Measurements from ENCODE around the gene MSI2. TPM values are rescaled to one million over a fixed set of nuclear protein-coding genes. Genes with fewer than 3 reads are reported as not detected.

MSI2 gene
- total RNA-seq, 2 donors from 2014 or later = 53.1 to 74.0 TPM

- intact Hi-C loops (cut with DNase I) = no loop called here
- H3K4me3 ChIP-seq = no peak overlapping the region
- no peak overlapping the region for H3K27ac ChIP-seq
- H3K27me3 ChIP-seq (replicated peaks; ENCODE audit: insufficient read depth) = no peaks in the 10 kb centered on the region
- WGBS = 91% methylated on average over 9 of the region's 9 CpGs
- no peaks in the 10 kb centered on the region for H3K36me3 ChIP-seq
- DNase-seq (ENCODE audit: low spot score) = no peak
- H3K4me1 ChIP-seq (replicated peaks) = no peaks in the 10 kb centered on the region
- no peaks in the 10 kb centered on the region for H3K9me3 ChIP-seq
- no peak for TF ChIP-seq CTCF (IDR thresholded peaks at IDR 0.05)
- TF ChIP-seq POLR2AphosphoS5 (IDR thresholded peaks at IDR 0.05) = no peak
- TF ChIP-seq POLR2A (IDR thresholded peaks at IDR 0.05) = no peak
Measured at GRCh38 chr17:57625957-57626356, 369.6 kb downstream of the MSI2 start.

- Histone ChIP-seq H3K27ac (no peak overlapping the region), H3K36me3 (no peaks in the 10 kb centered on the region), H3K27me3 (replicated peaks; ENCODE audit: insufficient read depth) (no peaks in the 10 kb centered on the region), H3K4me3 (no peak overlapping the region), H3K9me3 (no peaks in the 10 kb centered on the region), H3K4me1 (replicated peaks) (no peaks in the 10 kb centered on the region)
- no peak for DNase-seq (ENCODE audit: low spot score)
- intact Hi-C loops (cut with DNase I) = no loop called here
- TF ChIP-seq POLR2AphosphoS5 (IDR thresholded peaks at IDR 0.05) (no peak), CTCF (IDR thresholded peaks at IDR 0.05) (no peak), POLR2A (IDR thresholded peaks at IDR 0.05) (no peak)
- WGBS = 92% methylated on average over 16 of the region's 16 CpGs
Measured at GRCh38 chr17:57626520-57627210, 370.3 kb downstream of the MSI2 start.

DNA sequence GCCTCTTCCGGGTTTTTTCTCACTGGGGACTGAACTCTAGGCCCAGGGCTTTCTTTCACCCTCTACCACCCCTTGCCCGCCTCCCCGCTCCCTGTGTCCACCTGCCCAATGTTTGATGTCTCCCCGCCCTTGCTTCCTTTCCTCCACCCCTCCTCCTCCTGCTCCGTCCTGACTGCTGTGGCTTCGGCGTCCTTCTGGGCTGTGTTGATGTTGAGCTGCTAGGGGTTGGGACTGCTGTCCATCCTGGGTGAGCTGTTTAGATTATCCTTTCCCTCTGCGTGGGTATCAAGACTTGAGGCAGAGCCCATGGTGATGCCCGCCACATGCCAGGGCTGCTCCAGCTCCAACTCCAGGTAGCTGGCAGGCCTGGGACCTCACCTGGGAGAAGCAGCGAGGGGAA is 371.3 kb downstream of the MSI2 start:
- TF ChIP-seq POLR2A (IDR thresholded peaks at IDR 0.05) (no peak), CTCF (IDR thresholded peaks at IDR 0.05) (no peak)
- Histone ChIP-seq H3K27ac (no peak overlapping the region), H3K36me3 (no peaks in the 10 kb centered on the region), H3K4me1 (replicated peaks) (no peaks in the 10 kb centered on the region), H3K9me3 (no peaks in the 10 kb centered on the region), H3K4me3 (no peak overlapping the region), H3K27me3 (replicated peaks; ENCODE audit: insufficient read depth) (no peaks in the 10 kb centered on the region)
- no peak for DNase-seq (ENCODE audit: low spot score)
- 92% methylated on average over 10 of the region's 10 CpGs for WGBS
- intact Hi-C loops (cut with DNase I) = no loop called here

- H3K27me3 ChIP-seq (replicated peaks; ENCODE audit: insufficient read depth) = no peaks in the 10 kb centered on the region
- no peaks in the 10 kb centered on the region for H3K4me1 ChIP-seq (replicated peaks)
- intact Hi-C loops (cut with DNase I) = no loop called here
- 94% methylated on average over 9 of the region's 9 CpGs for WGBS
- no peak for DNase-seq (ENCODE audit: low spot score)
- TF ChIP-seq POLR2AphosphoS5 (IDR thresholded peaks at IDR 0.05) (no peak), CTCF (IDR thresholded peaks at IDR 0.05) (no peak), POLR2A (IDR thresholded peaks at IDR 0.05) (no peak)
- no peaks in the 10 kb centered on the region for H3K36me3 ChIP-seq
- H3K9me3 ChIP-seq = no peaks in the 10 kb centered on the region
- no peak overlapping the region for H3K27ac ChIP-seq
- H3K4me3 ChIP-seq = no peak overlapping the region
Measured at GRCh38 chr17:57628421-57628820, 372.1 kb downstream of the MSI2 start.

DNA sequence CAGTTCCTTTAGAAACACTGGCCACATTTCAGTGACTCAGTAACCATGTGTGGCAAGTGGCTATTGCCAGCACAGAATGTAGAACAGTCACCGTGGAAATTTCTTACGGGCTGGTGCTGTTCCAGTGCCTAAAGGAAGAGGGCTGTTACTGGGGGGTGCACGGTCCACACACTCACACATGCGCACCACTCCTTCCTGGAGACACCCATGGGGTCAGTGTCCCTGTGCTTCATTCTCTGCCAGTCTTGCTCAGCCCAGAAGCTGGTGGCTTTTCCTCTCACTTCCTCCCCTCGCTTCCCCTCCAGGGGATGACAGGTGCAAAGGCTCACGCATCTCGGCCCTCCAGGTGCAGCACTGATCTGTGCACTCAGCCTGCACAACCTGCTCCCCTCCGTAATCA is 373.1 kb downstream of the MSI2 start:
- DNase-seq (ENCODE audit: low spot score) = no peak
- Histone ChIP-seq H3K27ac (no peak overlapping the region), H3K27me3 (replicated peaks; ENCODE audit: insufficient read depth) (no peaks in the 10 kb centered on the region), H3K4me1 (replicated peaks) (no peaks in the 10 kb centered on the region), H3K4me3 (no peak overlapping the region), H3K9me3 (no peaks in the 10 kb centered on the region), H3K36me3 (no peaks in the 10 kb centered on the region)
- TF ChIP-seq POLR2A (IDR thresholded peaks at IDR 0.05) (no peak), POLR2AphosphoS5 (IDR thresholded peaks at IDR 0.05) (no peak), CTCF (IDR thresholded peaks at IDR 0.05) (no peak)
- intact Hi-C loops (cut with DNase I) = no loop called here
- WGBS = 93% methylated on average over 8 of the region's 8 CpGs
